ENCODE data around the gene TMEM123.

TMEM123 gene

GRCh38 chr11:102479733-102480132, 27.2 kb upstream of the TMEM123 start:
- no peak for TF ChIP-seq CTCF (IDR thresholded peaks at IDR 0.05; ENCODE audit: low read depth, low read length)
- Histone ChIP-seq H3K4me1 (no peaks in the 10 kb centered on the region), H3K36me3 (no peaks in the 10 kb centered on the region), H3K27me3 (no peaks in the 10 kb centered on the region), H3K9me3 (no peaks in the 10 kb centered on the region), H3K4me3 (ENCODE audit: low read depth, low read length) (no peak overlapping the region)
- no peak for DNase-seq

- Histone ChIP-seq H3K27me3 (no peaks in the 10 kb centered on the region), H3K36me3 (no peaks in the 10 kb centered on the region), H3K4me3 (ENCODE audit: low read depth, low read length) (no peak overlapping the region), H3K4me1 (peaks cover 5% of the 10 kb centered on the region), H3K9me3 (no peaks in the 10 kb centered on the region)
- no peak for TF ChIP-seq CTCF (IDR thresholded peaks at IDR 0.05; ENCODE audit: low read depth, low read length)
- DNase-seq, result no peak
Measured at GRCh38 chr11:102478673-102479299, 26.2 kb upstream of the TMEM123 start.

GRCh38 chr11:102476812-102477211, 24.2 kb upstream of the TMEM123 start:
- no peak for DNase-seq
- H3K4me3 ChIP-seq (ENCODE audit: low read depth, low read length), result no peak overlapping the region
- H3K9me3 ChIP-seq, result no peaks in the 10 kb centered on the region
- H3K4me1 ChIP-seq, result peaks cover 9% of the 10 kb centered on the region
- H3K36me3 ChIP-seq, result no peaks in the 10 kb centered on the region
- TF ChIP-seq CTCF (IDR thresholded peaks at IDR 0.05; ENCODE audit: low read depth, low read length), result no peak
- no peaks in the 10 kb centered on the region for H3K27me3 ChIP-seq

GRCh38 chr11:102476069-102476468, 23.5 kb upstream of the TMEM123 start:
- H3K9me3 ChIP-seq, result no peaks in the 10 kb centered on the region
- DNase-seq, result no peak
- no peaks in the 10 kb centered on the region for H3K36me3 ChIP-seq
- no peaks in the 10 kb centered on the region for H3K27me3 ChIP-seq
- no peak for TF ChIP-seq CTCF (IDR thresholded peaks at IDR 0.05; ENCODE audit: low read depth, low read length)
- peaks cover 9% of the 10 kb centered on the region for H3K4me1 ChIP-seq
- no peak overlapping the region for H3K4me3 ChIP-seq (ENCODE audit: low read depth, low read length)

- Histone ChIP-seq H3K27me3 (no peaks in the 10 kb centered on the region), H3K36me3 (no peaks in the 10 kb centered on the region), H3K9me3 (no peaks in the 10 kb centered on the region), H3K4me3 (ENCODE audit: low read depth, low read length) (no peak overlapping the region), H3K4me1 (peaks cover 9% of the 10 kb centered on the region)
- no peak for TF ChIP-seq CTCF (IDR thresholded peaks at IDR 0.05; ENCODE audit: low read depth, low read length)
- peak; percentile 25 for DNase-seq
Measured at GRCh38 chr11:102473543-102473942, 21.0 kb upstream of the TMEM123 start.

- no peak for DNase-seq
- no peak for TF ChIP-seq CTCF (IDR thresholded peaks at IDR 0.05; ENCODE audit: low read depth, low read length)
- Histone ChIP-seq H3K36me3 (no peaks in the 10 kb centered on the region), H3K4me3 (ENCODE audit: low read depth, low read length) (no peak overlapping the region), H3K27me3 (no peaks in the 10 kb centered on the region), H3K9me3 (no peaks in the 10 kb centered on the region), H3K4me1 (peaks cover 9% of the 10 kb centered on the region)
Measured at GRCh38 chr11:102472127-102472526, 19.6 kb upstream of the TMEM123 start.
